H9 (cell line): Measurements from ENCODE around the gene AKAP12. TPM values are rescaled to one million over a fixed set of nuclear protein-coding genes. Genes with fewer than 3 reads are reported as not detected.

Source experiments
- DNase-seq: peaks from one replicate; pipeline ENCODE4 v3.0.0-alpha.2; 2017
- H2AFZ ChIP-seq: one replicate; pipeline ENCODE4 v1.6.1; 2013; ENCODE audit warnings: mild to moderate bottlenecking, low read length, control low read depth, moderate library complexity
- H2AK5ac ChIP-seq: 2 replicates; pipeline ENCODE4 v1.6.1; 2013; ENCODE audit warnings: low read length, control low read depth, mixed read lengths; ENCODE audit not compliant: insufficient read length
- H2BK120ac ChIP-seq: one replicate; pipeline ENCODE4 v1.6.1; 2013; ENCODE audit warnings: low read depth, mild to moderate bottlenecking, low read length, control low read depth, inconsistent platforms; ENCODE audit not compliant: poor library complexity, severe bottlenecking
- H2BK12ac ChIP-seq: 2 replicates; pipeline ENCODE4 v1.6.1; 2013; ENCODE audit warnings: low read length, control low read depth, mixed read lengths, low read depth; ENCODE audit not compliant: insufficient read length
- H2BK15ac ChIP-seq: 2 replicates; pipeline ENCODE4 v1.6.1; 2013; ENCODE audit warnings: low read depth, low read length, control low read depth
- H2BK20ac ChIP-seq: one replicate; pipeline ENCODE4 v1.6.1; 2013; ENCODE audit warnings: low read depth, mild to moderate bottlenecking, low read length, control low read depth, inconsistent platforms; ENCODE audit not compliant: poor library complexity, severe bottlenecking
- H2BK5ac ChIP-seq: 2 replicates; pipeline ENCODE4 v1.6.1; 2013; ENCODE audit warnings: low read length, control low read depth, mixed read lengths; ENCODE audit not compliant: insufficient read length
- H3K14ac ChIP-seq: 2 replicates; pipeline ENCODE4 v1.6.1; 2013; ENCODE audit warnings: low read length, control low read depth; ENCODE audit not compliant: insufficient read depth
- H3K18ac ChIP-seq: 2 replicates; pipeline ENCODE4 v1.6.1; 2013; ENCODE audit warnings: low read depth, mild to moderate bottlenecking, mixed read lengths, low read length, control low read depth; ENCODE audit not compliant: insufficient read length
- H3K23ac ChIP-seq: 2 replicates; pipeline ENCODE4 v1.6.1; 2013; ENCODE audit warnings: low read length, control low read depth, mixed read lengths, low read depth; ENCODE audit not compliant: insufficient read length
- H3K23me2 ChIP-seq: 2 replicates; pipeline ENCODE4 v1.6.1; 2013; ENCODE audit warnings: low read depth, mild to moderate bottlenecking, mixed read lengths, low read length, control low read depth; ENCODE audit not compliant: insufficient read length, poor library complexity, severe bottlenecking
- H3K27ac ChIP-seq: 2 replicates; pipeline ENCODE4 v1.5.1; 2013; ENCODE audit warnings: low read length, control low read depth, mixed read lengths, low read depth; ENCODE audit not compliant: insufficient read length
- H3K27me3 ChIP-seq: 2 replicates; pipeline ENCODE4 v1.6.1; 2013; ENCODE audit warnings: low read length, control low read depth, inconsistent platforms; ENCODE audit not compliant: insufficient read depth
- H3K4ac ChIP-seq: 2 replicates; pipeline ENCODE4 v1.6.1; 2013; ENCODE audit warnings: low read depth, mild to moderate bottlenecking, control low read depth, inconsistent platforms, low read length, moderate library complexity
- H3K4me1 ChIP-seq: 2 replicates; pipeline ENCODE4 v1.6.1; 2013; ENCODE audit warnings: low read length, control low read depth, inconsistent platforms; ENCODE audit not compliant: insufficient read depth
- H3K4me2 ChIP-seq: 2 replicates; pipeline ENCODE4 v1.6.1; 2013; ENCODE audit warnings: low read length, control low read depth, mixed read lengths; ENCODE audit not compliant: insufficient read length, insufficient read depth
- H3K56ac ChIP-seq: 2 replicates; pipeline ENCODE4 v1.6.1; 2013; ENCODE audit warnings: low read depth, mild to moderate bottlenecking, mixed read lengths, low read length, control low read depth; ENCODE audit not compliant: insufficient read length
- H3K79me1 ChIP-seq: 2 replicates; pipeline ENCODE4 v1.6.1; 2013; ENCODE audit warnings: low read depth, mild to moderate bottlenecking, moderate library complexity, low read length, control low read depth, inconsistent platforms; ENCODE audit not compliant: insufficient read depth, poor library complexity, severe bottlenecking
- H3K79me2 ChIP-seq: 2 replicates; pipeline ENCODE4 v1.6.1; 2013; ENCODE audit warnings: low read length, control low read depth, inconsistent platforms; ENCODE audit not compliant: insufficient read depth
- H3K9ac ChIP-seq: 2 replicates; pipeline ENCODE4 v1.6.1; 2013; ENCODE audit warnings: low read length, control low read depth, mixed read lengths; ENCODE audit not compliant: insufficient read length; ENCODE audit errors: extremely low read depth
- H3K9me3 ChIP-seq: one replicate; pipeline ENCODE4 v1.6.1; 2013; ENCODE audit warnings: low read depth, low read length, inconsistent platforms; ENCODE audit not compliant: control insufficient read depth
- H3T11ph ChIP-seq: one replicate; pipeline ENCODE4 v1.6.1; 2013; ENCODE audit warnings: mild to moderate bottlenecking, low read length, control low read depth, inconsistent platforms
- H4K20me1 ChIP-seq: one replicate; pipeline ENCODE4 v1.6.1; 2013; ENCODE audit not compliant: control insufficient read depth, insufficient read length, insufficient read depth
- H4K5ac ChIP-seq: 2 replicates; pipeline ENCODE4 v1.6.1; 2013; ENCODE audit warnings: low read depth, mild to moderate bottlenecking, mixed read lengths, low read length, control low read depth; ENCODE audit not compliant: insufficient read length
- H4K8ac ChIP-seq: replicated peaks from 2 replicates; pipeline ENCODE4 v1.6.1; 2013; ENCODE audit warnings: low read length, control low read depth, mixed read lengths, low read depth; ENCODE audit not compliant: insufficient read length
- H4K91ac ChIP-seq: 2 replicates; pipeline ENCODE4 v1.6.1; 2013; ENCODE audit warnings: low read depth, mild to moderate bottlenecking, moderate library complexity, mixed read lengths, low read length, control low read depth; ENCODE audit not compliant: insufficient read length
- H3K27ac Mint-ChIP-seq, 3 experiments: 2 replicates in 2 of 3; 3 replicates in 1 of 3; pipeline ENCODE4 v1.8.0; 2020 to 2021; ENCODE audit warnings: mixed read lengths in 3 of 3, mild to moderate bottlenecking in 1 of 3, moderate library complexity in 1 of 3
- H3K27me3 Mint-ChIP-seq: 2 replicates; pipeline ENCODE4 v1.8.0; 2021; ENCODE audit warnings: low read depth, mild to moderate bottlenecking, moderate library complexity, mixed read lengths
- H3K36me3 Mint-ChIP-seq, 3 experiments: 2 replicates in 2 of 3; 3 replicates in 1 of 3; pipeline ENCODE4 v1.8.0; 2020 to 2021; ENCODE audit warnings: low read depth in 3 of 3, mixed read lengths in 3 of 3; ENCODE audit not compliant: insufficient read depth in 1 of 3
- H3K4me1 Mint-ChIP-seq, 2 experiments: 2 replicates each; pipeline ENCODE4 v1.8.0; 2020; ENCODE audit warnings: mixed read lengths in 2 of 2
- H3K4me3 Mint-ChIP-seq, 2 experiments: 2 replicates in 1 of 2; 3 replicates in 1 of 2; pipeline ENCODE4 v1.8.0; 2020 to 2021; ENCODE audit warnings: mild to moderate bottlenecking in 2 of 2, mixed read lengths in 2 of 2, moderate library complexity in 1 of 2
- H3K9me3 Mint-ChIP-seq, 2 experiments: 2 replicates in 1 of 2; 3 replicates in 1 of 2; pipeline ENCODE4 v1.8.0; 2020; ENCODE audit warnings: mild to moderate bottlenecking in 2 of 2, mixed read lengths in 2 of 2, moderate library complexity in 1 of 2
- CTCF ChIP-seq: fragments of 200-600 bp; sonication (generic); conservative IDR thresholded peaks from 3 replicates; pipeline ENCODE4 v1.8.0; 2021; ENCODE audit warnings: antibody characterized with exemption, mild to moderate bottlenecking
- WGBS: extraction: QIAGEN DNeasy Blood & Tissue Kit; methylation state at CpG from one replicate; pipeline ENCODE4 v1.1.7; 2013; ENCODE audit warnings: missing lambda C conversion rate, low lambda C conversion rate, mixed read lengths; ENCODE audit not compliant: insufficient read length; ENCODE audit errors: extremely low coverage; 5-methylcytosine and 5-hydroxymethylcytosine counted together
- total RNA-seq: library from RNA; stranded (reverse); gene quantifications from 2 replicates; pipeline ENCODE4 v1.2.1, GENCODE V29; 2021

Gene AKAP12
- total RNA-seq, 1 experiment from 2014 or later, result 52.3 TPM

- H2BK15ac ChIP-seq, result no peak overlapping the region
- H3K18ac ChIP-seq, result no peak overlapping the region
- no peak overlapping the region for H4K5ac ChIP-seq
- no peak overlapping the region for H3K4ac ChIP-seq
- H4K91ac ChIP-seq, result no peak overlapping the region
- no peak overlapping the region for H2BK20ac ChIP-seq
- Mint-ChIP-seq H3K36me3 (peaks cover 27 to 31% (median 31%) of the 10 kb centered on the region in 3 experiments), H3K4me1 (peaks cover 6 to 10% of the 10 kb centered on the region in 2 experiments), H3K9me3 (no peaks in the 10 kb centered on the region), H3K4me3 (no peak overlapping the region), H3K27me3 (no peaks in the 10 kb centered on the region), H3K27ac (peak overlapping the region in 2 of 3 experiments; percentile 51 to 82; a peak in 2 of 7 replicates)
- H3K4me2 ChIP-seq, result no peak overlapping the region
- no peak overlapping the region for H3K23ac ChIP-seq
- H3K27me3 ChIP-seq, result no peaks in the 10 kb centered on the region
- no peak overlapping the region for H3T11ph ChIP-seq
- no peaks in the 10 kb centered on the region for H3K9me3 ChIP-seq
- no peak overlapping the region for H3K27ac ChIP-seq
- no peak overlapping the region for H2BK120ac ChIP-seq
- WGBS, result no CpG with 5 or more reads among the region's 3 CpGs
- H4K20me1 ChIP-seq, result no peaks in the 10 kb centered on the region
- no peaks in the 10 kb centered on the region for H3K23me2 ChIP-seq
- H4K8ac ChIP-seq, result no peak overlapping the region
- no peak overlapping the region for H2AK5ac ChIP-seq
- peaks cover 8% of the 10 kb centered on the region for H3K79me1 ChIP-seq
- no peak overlapping the region for H2BK12ac ChIP-seq
- TF ChIP-seq CTCF, result no peak
- no peak overlapping the region for H3K14ac ChIP-seq
- no peak overlapping the region for H2AFZ ChIP-seq
- no peak for DNase-seq
- no peak overlapping the region for H3K56ac ChIP-seq
- peaks cover 38% of the 10 kb centered on the region for H3K79me2 ChIP-seq
- H3K9ac ChIP-seq, result no peak overlapping the region
- no peak overlapping the region for H2BK5ac ChIP-seq
- H3K4me1 ChIP-seq, result no peaks in the 10 kb centered on the region
Measured at GRCh38 chr6:151399679-151400078, 159.9 kb downstream of the AKAP12 start.
